Mammary epithelial cell (primary cell): ENCODE results near the gene TMEM50B.

Experiments
- EZH2 ChIP-seq: IDR thresholded peaks from 2 replicates; pipeline ENCODE4 v1.6.1; 2012; ENCODE audit warnings: low read length, inconsistent platforms, borderline replicate concordance
- TF ChIP-seq, protein P1 (sequence below), 2 donors: IDR thresholded peaks in 1 of 2; conservative IDR thresholded peaks in 1 of 2; 2 replicates each; pipeline ENCODE4 v1.5.1; 2011 to 2012; ENCODE audit warnings: inconsistent platforms in 2 of 2, low read length in 2 of 2, mild to moderate bottlenecking in 2 of 2, control low read depth in 1 of 2, low read depth in 1 of 2; ENCODE audit not compliant: insufficient read depth in 1 of 2; ENCODE audit errors: extremely low read depth in 1 of 2

DNA sequence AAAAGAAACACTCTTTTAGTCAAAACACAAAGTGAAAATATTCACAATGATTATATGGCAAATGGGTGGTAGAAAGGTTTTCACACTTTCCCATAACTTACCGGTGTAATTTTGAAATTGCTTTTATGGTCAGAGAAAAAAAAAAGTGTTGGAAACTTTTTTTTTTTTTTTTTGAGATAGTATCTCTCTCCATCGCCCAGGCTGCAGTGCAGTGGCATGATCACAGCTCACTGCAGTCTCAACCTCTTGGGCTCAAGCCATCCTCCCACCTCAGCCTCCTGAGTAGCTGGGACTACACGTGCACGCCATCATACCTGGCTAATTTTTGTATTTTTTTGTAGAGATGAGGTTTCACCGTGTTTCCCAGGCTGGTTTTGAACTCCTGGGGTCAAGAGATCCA lies 73.3 kb downstream of the TMEM50B start:
- TF ChIP-seq, protein P1, sequence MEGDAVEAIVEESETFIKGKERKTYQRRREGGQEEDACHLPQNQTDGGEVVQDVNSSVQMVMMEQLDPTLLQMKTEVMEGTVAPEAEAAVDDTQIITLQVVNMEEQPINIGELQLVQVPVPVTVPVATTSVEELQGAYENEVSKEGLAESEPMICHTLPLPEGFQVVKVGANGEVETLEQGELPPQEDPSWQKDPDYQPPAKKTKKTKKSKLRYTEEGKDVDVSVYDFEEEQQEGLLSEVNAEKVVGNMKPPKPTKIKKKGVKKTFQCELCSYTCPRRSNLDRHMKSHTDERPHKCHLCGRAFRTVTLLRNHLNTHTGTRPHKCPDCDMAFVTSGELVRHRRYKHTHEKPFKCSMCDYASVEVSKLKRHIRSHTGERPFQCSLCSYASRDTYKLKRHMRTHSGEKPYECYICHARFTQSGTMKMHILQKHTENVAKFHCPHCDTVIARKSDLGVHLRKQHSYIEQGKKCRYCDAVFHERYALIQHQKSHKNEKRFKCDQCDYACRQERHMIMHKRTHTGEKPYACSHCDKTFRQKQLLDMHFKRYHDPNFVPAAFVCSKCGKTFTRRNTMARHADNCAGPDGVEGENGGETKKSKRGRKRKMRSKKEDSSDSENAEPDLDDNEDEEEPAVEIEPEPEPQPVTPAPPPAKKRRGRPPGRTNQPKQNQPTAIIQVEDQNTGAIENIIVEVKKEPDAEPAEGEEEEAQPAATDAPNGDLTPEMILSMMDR (conservative IDR thresholded peaks at IDR 0.05 in 1 of 2, IDR thresholded peaks at IDR 0.05 in 1 of 2; ENCODE audit: extremely low read depth in 1 of 2, insufficient read depth in 1 of 2, low read depth in 1 of 2, low read length in 2 of 2): no peak
- TF ChIP-seq EZH2: no peak
